ENCODE data around the gene NONO.

GRCh38 chrX:71239781-71240180 is 43.7 kb upstream of the NONO start:
- no peak for TF ChIP-seq ZBTB33 (IDR thresholded peaks at IDR 0.05)
- no peak for TF ChIP-seq YY1 (IDR thresholded peaks at IDR 0.05)
- no peak for TF ChIP-seq CTCF (IDR thresholded peaks at IDR 0.05; ENCODE audit: low read depth, low read length, missing input control)
